ENCODE data around the gene MN1.

MN1 gene

GRCh38 chr22:27731621-27732020 is 69.9 kb downstream of the MN1 start:
- DNase-seq = no peak

- DNase-seq = no peak
Measured at GRCh38 chr22:27730641-27731433, 70.7 kb downstream of the MN1 start.

GRCh38 chr22:27729246-27729645 is 72.3 kb downstream of the MN1 start:
- no peak for DNase-seq

- no peak for DNase-seq
Measured at GRCh38 chr22:27727673-27728451, 73.7 kb downstream of the MN1 start.

- DNase-seq = no peak
Measured at GRCh38 chr22:27726686-27727449, 74.7 kb downstream of the MN1 start.

GRCh38 chr22:27726331-27726685 is 75.2 kb downstream of the MN1 start:
- DNase-seq = no peak

GRCh38 chr22:27725661-27726060 is 75.9 kb downstream of the MN1 start:
- DNase-seq = no peak

- DNase-seq = no peak
Measured at GRCh38 chr22:27724709-27725108, 76.8 kb downstream of the MN1 start.

GRCh38 chr22:27724157-27724556 is 77.4 kb downstream of the MN1 start:
- DNase-seq = no peak

GRCh38 chr22:27723708-27724107 is 77.8 kb downstream of the MN1 start:
- DNase-seq = no peak

- DNase-seq = no peak
Measured at GRCh38 chr22:27723158-27723557, 78.4 kb downstream of the MN1 start.

GRCh38 chr22:27720860-27721259 is 80.7 kb downstream of the MN1 start:
- no peak for DNase-seq

GRCh38 chr22:27719535-27720227 is 81.9 kb downstream of the MN1 start:
- DNase-seq = no peak

GRCh38 chr22:27719036-27719347 is 82.6 kb downstream of the MN1 start:
- no peak for DNase-seq

GRCh38 chr22:27718186-27719035 is 83.1 kb downstream of the MN1 start:
- DNase-seq = no peak

GRCh38 chr22:27717094-27717493 is 84.5 kb downstream of the MN1 start:
- DNase-seq = no peak

GRCh38 chr22:27716074-27716473 is 85.5 kb downstream of the MN1 start:
- DNase-seq = no peak

GRCh38 chr22:27715106-27715505 is 86.5 kb downstream of the MN1 start:
- no peak for DNase-seq

GRCh38 chr22:27714068-27714467 is 87.5 kb downstream of the MN1 start:
- no peak for DNase-seq

GRCh38 chr22:27713461-27713860 is 88.1 kb downstream of the MN1 start:
- no peak for DNase-seq

- DNase-seq = no peak
Measured at GRCh38 chr22:27711756-27712155, 89.8 kb downstream of the MN1 start.

- DNase-seq = no peak
Measured at GRCh38 chr22:27711012-27711411, 90.5 kb downstream of the MN1 start.

All from GF-D8 (cell line).